ENCODE results near the gene TMEM178B. TPM values are rescaled to one million over a fixed set of nuclear protein-coding genes. Genes with fewer than 3 reads are reported as not detected.

TMEM178B gene
- total and polyA plus RNA-seq, 2 of the 13 experiments (the other 11 are each of a cell fraction or from before 2014, with no cell fraction given), result 0.01 to 0.02 TPM

GRCh38 chr7:141323826-141324225 lies 250.0 kb downstream of the TMEM178B start:
- 22% methylated on average over 4 of the region's 4 CpGs for WGBS (ENCODE audit: low lambda C conversion rate)

More at GRCh38 chr7:141323826-141324225, 250.0 kb downstream of the TMEM178B start:
- Histone ChIP-seq H3K9me3 (ENCODE audit: low read length) (no peaks in the 10 kb centered on the region), H4K20me1 (ENCODE audit: insufficient read depth, low read length) (no peaks in the 10 kb centered on the region), H3K4me3 (replicated peaks in 1 of 3; ENCODE audit: insufficient read depth in 1 of 3, low read depth in 2 of 3, low read length in 3 of 3) (no peak overlapping the region), H3K36me3 (replicated peaks in 1 of 2; ENCODE audit: control insufficient read depth in 1 of 2, insufficient read depth in 2 of 2, low read length in 2 of 2) (no peaks in the 10 kb centered on the region), H2AFZ (ENCODE audit: low read length) (no peak overlapping the region), H3K27me3 (ENCODE audit: control insufficient read depth in 1 of 2, insufficient read depth in 2 of 2, low read length in 2 of 2) (no peaks in the 10 kb centered on the region), H3K9ac (ENCODE audit: insufficient read depth, low read depth, low read length) (no peak overlapping the region), H3K4me2 (ENCODE audit: low read depth, low read length) (no peak overlapping the region), H3K4me1 (ENCODE audit: insufficient read depth, low read length) (no peaks in the 10 kb centered on the region), H3K79me2 (ENCODE audit: insufficient read depth, low read length) (no peaks in the 10 kb centered on the region), H3K27ac (ENCODE audit: extremely low read length, insufficient read depth, low read length) (no peak overlapping the region)
- intact Hi-C loops (cut with micrococcal nuclease; ENCODE audit: unreplicated experiment) (no loop called here), in situ Hi-C loops (cut with HindIII; ENCODE audit: extremely low pct_ligation_motif_present, low pct_unique_long_range_greater_than_20kb) (no loop called here)
- BruUV-seq (replicated peaks), result no TSS peak
- CTCF ChIA-PET (ENCODE audit: low intra/inter-chr PET ratio, low total read pairs), result no interaction called here
- TF ChIP-seq ZNF615 (CRISPR knock-in tag; IDR thresholded peaks at IDR 0.05; ENCODE audit: borderline replicate concordance) (no peak), ZNF24 (IDR thresholded peaks at IDR 0.05) (no peak), ZSCAN12 (CRISPR knock-in tag; IDR thresholded peaks at IDR 0.05) (no peak), ZNF720 (CRISPR knock-in tag; IDR thresholded peaks at IDR 0.05) (no peak), ZNF616 (CRISPR knock-in tag; IDR thresholded peaks at IDR 0.05; ENCODE audit: low read depth) (no peak), ZNF598 (CRISPR knock-in tag; IDR thresholded peaks at IDR 0.05; ENCODE audit: borderline replicate concordance) (no peak), ZNF547 (CRISPR knock-in tag; IDR thresholded peaks at IDR 0.05) (no peak), SMYD3 (CRISPR knock-in tag; IDR thresholded peaks at IDR 0.05) (no peak), JARID2 (CRISPR knock-in tag; IDR thresholded peaks at IDR 0.05; ENCODE audit: insufficient replicate concordance) (no peak), U2AF1 (optimal IDR thresholded peaks at IDR 0.05; ENCODE audit: low read depth, low read length) (no peak), SNAPC2 (CRISPR knock-in tag; IDR thresholded peaks at IDR 0.05) (no peak)
- TF ChIP-seq, protein P1, sequence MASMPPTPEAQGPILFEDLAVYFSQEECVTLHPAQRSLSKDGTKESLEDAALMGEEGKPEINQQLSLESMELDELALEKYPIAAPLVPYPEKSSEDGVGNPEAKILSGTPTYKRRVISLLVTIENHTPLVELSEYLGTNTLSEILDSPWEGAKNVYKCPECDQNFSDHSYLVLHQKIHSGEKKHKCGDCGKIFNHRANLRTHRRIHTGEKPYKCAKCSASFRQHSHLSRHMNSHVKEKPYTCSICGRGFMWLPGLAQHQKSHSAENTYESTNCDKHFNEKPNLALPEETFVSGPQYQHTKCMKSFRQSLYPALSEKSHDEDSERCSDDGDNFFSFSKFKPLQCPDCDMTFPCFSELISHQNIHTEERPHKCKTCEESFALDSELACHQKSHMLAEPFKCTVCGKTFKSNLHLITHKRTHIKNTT (CRISPR knock-in tag; IDR thresholded peaks at IDR 0.05), result no peak
- TF ChIP-seq, protein P2, sequence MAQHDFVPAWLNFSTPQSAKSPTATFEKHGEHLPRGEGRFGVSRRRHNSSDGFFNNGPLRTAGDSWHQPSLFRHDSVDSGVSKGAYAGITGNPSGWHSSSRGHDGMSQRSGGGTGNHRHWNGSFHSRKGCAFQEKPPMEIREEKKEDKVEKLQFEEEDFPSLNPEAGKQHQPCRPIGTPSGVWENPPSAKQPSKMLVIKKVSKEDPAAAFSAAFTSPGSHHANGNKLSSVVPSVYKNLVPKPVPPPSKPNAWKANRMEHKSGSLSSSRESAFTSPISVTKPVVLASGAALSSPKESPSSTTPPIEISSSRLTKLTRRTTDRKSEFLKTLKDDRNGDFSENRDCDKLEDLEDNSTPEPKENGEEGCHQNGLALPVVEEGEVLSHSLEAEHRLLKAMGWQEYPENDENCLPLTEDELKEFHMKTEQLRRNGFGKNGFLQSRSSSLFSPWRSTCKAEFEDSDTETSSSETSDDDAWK (CRISPR knock-in tag; IDR thresholded peaks at IDR 0.05), result no peak
- FAIRE-seq (no peak), DNase-seq (ENCODE audit: low spot score) (no peak), ATAC-seq (no peak)
- POLR2A ChIA-PET, result no interaction called here

Measured in HepG2 (cell line).